NCI-H2171 (cell line): ENCODE results near the gene MCM3.

Source experiments
- DNase-seq: peaks from one replicate; lab custom pipeline; 2025; lab: John Stamatoyannopoulos, UW

Gene MCM3

DNA sequence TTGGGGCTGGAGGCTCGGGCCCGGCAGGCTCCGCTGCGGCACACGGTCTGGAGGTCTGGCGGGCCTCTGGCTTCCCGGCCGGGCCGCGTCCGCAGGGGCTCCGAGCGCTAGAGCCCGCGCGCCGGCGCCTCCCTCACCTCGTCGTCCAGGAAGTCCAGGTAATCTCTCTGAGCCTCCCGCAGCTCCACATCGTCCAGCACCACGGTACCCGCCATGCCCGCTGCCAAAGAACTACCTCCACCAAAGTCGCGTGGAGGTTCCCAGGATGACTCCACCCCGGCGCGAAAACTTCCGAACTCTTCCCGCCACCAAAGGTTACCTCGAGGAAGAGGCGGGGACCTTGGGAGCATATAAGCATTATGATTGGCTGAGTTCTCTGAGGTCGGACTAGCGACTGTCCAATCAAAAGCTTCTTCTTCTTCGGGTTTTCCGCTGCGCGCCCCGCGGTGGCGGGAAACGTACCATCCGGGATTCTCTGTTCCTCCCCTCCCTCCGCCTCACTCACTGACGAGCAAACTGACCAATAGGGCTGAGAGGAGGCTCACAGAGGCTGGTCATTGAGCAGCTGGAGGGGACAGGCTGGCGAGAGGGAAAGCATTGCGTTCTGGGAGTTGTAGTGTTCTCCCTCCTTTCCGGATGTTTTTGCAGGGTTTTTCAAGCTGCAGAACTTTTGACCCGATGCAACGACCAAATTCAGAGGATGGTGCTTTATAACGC, at the start of gene MCM3:
MCM3 (minus strand) TSS at position 283 of the 717 bp plus-strand sequence; CDS start at position 215, 68 bp downstream.
- DNase-seq: peak; percentile 98

DNA sequence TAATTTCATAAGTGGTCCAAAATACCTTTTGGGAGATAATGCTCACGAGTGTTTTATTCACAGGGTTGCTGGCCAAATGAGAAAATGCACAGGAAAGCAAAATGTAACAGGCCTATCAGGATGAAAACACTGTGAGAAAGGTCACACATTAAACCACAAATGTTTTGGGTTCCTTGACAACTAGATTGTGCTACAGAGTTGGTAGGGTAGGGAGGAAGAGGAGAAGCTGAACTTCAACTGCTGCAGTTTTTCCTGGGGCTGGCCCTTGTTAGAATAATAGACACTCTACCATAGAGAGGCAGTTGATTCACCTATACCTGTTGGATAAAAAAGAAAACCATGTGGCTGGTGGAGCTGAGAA, 49.3 kb upstream of the MCM3 start:
- no peak for DNase-seq

DNA sequence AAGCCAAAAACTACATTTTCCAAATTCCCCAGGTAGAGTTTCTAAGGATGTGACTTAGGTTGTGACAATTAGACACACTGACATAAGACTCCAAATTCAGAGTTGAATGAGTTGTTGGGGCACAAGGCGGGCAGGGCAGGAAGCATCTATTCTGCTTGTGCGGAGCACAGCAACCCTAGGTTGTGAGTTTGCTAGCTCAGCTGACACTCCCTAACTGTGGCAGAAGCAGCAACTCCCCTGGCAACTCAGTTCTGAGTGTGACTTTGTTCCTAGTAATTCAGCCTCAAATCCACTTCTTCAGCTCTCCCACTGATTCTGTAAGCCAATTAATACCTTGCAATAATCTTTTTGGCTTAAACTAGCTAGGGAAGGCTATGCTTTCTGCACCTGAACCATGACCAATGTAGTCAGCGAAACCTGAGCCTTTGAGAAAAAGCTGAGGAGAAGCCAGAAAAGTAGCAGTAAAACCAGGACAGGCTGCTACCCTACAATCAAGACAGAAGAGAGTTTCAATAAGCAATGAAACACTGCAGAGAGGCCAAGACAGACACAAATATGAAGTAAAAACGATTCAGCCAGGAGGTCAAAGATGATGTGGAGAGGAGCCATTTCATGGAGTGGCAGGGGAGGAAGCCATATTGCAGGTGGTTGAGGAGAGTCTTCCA, 47.4 kb upstream of the MCM3 start:
- DNase-seq: no peak

DNA sequence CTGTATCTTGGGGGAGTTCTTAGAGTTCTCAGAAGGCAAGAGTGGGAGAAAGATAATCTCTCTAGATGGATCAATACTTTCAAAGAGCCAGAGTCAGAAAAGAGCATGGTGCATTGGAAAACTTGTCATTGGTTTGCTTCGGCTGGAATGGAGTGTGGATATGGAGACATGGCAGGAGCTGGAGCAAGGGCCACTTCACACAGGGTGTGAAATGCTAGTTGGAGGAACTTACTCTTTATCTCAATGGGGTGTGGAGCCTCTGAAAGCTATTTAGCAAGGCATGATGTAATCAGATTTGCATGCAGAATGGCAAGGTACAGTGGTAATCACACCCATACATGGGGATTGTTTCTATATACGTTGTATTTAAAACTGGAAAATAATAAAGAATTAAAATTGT, 45.9 kb upstream of the MCM3 start:
- DNase-seq: no peak

DNA sequence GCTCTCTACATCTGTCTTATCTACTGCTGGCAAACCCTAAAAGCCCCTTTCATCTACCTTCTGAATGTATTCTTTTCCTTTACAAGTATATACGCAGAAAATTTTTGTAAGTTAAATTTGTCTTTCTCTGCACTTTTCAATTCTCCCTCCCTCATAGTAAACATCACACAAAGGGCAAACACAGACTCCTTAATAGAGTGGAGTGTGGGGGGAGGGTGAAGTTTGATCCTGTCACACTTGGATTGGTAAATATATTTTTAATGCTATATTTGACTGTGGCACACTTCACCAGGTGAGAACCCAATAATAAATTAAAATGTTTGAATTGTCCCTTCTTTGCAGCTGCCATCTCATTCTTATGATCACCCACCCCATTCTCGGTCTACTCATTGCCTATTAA, 44.2 kb upstream of the MCM3 start:
- no peak for DNase-seq

DNA sequence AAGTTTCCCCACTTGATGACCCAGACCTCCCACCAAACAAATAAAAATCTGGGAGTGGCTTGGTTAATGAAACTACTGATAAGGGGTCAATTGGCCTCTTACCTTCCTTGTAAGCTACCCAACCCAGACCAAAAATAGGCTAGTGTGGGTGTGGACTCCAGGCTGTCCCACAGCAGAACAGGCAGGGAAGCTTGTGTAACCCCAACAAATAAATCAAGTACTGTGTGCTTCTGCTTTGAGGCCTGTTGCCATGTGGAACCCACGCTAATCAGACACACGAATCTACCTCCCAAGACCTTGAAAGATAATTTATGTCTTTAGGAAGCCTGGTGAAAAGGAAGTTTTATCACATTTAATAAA, 43.7 kb upstream of the MCM3 start:
- no peak for DNase-seq

DNA sequence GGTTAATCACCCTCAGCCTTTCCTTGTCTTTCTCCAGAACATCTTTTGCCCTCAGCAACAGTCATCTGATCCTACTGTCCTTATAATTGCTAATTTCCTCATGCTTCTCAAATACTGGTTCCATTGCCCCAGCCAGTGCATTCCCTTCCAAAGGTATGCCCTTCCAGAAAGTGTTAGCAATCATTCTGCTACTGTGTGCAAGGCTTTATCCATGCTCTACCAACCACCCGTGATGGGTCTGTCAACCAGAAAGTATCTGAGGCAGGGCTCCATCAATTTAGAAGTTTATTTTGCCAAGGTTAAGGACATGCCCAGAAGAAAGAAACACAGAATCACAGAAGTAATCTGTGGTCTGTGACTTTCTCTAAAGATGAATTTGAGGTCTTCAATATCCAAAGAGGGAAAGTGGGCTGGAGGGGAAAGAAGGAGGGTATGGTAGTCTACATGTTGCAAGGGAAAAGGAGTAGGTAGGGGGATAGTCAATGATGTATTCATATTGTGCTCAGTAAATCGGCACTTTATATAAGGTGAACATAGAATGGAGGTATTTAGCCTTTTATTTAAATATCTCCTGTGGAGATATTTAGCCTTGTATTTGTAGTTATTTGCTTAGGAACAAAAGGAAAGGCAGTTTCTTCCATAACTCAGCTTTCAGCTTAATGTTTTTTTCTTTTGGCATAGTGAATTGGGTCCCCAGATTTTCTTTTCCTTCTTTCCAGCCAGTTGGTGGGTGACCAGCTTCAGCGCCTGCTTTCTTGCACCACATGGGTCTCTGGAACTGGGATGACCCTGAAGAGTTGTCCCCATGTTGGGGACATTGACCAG, 42.2 kb upstream of the MCM3 start:
- no peak for DNase-seq

DNA sequence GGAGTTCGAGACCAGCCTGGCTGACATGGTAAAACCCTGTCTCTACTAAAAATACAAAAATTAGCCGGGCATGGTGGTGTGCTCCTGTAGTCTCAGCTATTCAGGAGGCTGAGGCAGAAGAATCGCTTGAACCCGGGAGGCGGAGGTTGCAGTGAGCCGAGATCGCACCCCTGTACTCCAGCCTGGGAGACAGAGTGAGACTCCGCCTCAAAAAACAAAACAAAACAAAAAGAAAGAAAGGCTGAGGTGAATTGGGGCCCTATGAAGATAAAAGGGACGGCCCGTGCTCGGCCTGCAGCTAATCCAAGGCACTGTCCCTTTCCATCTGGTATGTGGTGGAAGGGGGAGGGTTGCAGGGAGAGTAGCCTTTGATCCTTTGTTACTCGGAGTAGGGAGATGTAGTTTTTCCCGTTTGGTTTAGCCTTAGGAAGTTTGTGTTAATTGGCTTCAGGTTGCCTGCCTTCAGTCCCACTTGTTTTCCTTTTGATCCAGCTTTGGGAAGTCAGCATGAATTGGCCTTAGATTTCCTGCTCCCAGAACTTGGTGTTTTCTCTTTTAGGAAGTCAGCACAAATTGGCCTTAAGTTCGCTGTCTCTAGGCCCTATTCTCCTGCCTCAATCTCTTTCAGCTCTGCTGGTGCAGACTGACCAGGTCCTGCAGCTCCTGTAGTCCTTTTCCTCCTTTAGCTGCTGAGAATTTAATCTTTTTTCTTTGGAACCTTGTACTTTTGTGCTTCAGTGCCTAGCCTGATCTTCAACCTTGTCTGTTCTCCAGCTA, 41.3 kb upstream of the MCM3 start:
- DNase-seq: no peak

DNA sequence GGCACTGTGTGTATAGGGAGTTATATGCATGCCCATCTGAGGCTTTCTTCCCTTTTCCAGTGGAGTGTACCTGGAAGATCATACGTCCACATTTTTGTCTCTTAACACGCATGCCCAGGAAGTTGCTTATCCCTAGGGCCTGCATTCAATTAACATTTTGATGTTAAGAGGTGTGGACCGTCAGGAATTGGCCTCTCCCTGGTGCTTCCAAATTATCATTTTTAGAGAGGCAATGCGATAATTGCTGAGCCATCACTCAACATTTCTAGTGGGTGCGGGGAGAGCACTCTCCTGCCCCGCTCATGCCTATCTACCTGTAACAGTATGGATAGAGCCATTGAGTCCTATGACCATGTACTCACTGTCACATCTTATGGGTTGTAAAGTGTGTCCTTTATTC, 39.6 kb upstream of the MCM3 start:
- no peak for DNase-seq

DNA sequence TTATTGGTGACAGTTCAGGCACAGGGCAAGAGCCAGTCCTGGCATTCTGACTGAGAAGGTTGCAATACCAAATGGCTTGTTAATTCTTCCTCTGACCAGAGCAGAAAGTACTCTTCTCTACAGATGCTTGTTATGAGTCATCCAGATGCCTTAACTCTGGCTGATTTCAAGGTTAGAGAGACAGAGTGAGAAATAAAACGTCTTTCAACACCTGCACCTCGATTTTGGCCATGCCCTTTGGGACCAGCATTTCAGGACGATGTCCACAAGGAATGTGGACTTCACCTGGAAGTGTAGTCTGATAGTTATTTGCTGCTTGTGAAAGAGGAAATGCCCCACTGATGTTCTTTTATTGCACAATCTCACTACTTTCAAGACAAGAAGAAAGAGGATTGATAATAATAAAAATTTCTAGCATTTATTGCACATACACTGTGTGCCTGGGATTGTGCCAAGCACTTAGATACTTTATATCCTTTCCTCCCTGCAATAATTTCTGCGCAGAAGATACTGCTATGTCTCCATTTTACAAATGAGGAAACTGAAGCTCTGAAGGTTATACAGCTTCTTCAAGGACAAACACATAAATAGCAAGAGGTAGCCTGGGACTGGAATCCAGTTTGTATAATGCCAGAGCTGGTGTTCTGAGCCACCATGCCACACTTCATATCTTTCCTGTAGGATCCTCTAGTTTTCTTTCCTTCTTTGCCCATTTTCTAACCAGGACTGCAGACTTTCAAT, 33.5 kb upstream of the MCM3 start:
- DNase-seq: no peak

DNA sequence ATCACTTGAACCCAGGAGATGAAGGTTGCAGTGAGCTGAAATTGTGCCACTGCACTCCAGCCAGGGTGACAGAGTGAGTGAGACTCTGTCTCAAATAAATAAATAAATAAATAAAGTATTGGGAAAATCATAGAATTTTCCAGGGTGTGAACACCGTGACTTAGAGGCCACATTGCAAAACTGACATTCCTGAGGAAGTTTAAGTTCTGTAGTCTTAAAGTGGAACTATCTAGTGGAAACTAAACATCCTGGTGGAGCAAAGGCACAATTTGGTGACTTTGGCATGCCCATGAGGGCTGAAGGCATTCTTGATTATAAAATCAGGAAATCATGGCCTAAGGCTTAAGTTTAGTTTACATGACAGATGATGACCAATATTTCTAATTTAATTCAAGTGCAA, 32.7 kb upstream of the MCM3 start:
- no peak for DNase-seq

DNA sequence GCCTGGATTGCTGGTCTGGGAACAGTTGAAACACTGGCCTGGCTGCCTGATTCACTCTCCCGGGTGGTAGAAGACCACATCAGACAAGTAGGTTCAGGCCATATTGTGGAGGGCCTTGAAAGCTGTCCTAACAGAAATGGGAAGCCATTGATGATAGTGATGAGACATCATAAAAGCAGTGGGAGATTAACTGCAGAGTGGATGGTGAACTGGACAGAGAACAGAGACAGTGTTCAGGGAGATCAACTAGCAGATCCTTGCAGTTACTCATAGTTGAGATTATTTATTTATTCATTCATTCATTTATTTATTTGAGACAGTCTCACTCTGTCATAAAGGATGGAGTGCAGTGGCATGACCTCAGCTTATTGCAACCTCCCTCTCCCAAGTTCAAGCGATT, 30.2 kb upstream of the MCM3 start:
- DNase-seq: no peak

DNA sequence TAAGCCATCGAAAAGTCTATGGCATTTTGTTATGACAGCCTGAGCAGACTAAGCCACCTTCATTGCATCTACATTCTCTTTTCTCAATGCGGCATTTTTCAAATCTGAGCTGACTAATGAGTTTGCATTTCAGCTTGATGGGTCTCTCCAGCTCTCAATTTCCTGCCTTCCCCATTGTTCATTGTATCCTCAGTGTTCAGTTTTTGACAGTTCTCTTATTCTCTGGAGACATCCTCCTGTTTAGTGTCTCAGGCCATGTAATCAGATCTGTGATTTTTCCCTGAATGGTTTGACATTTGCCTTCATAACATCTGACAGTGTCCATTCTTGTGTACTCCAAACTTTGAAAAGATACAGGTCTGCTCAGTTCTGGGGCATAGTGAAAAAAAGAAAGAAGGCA, 27.9 kb upstream of the MCM3 start:
- no peak for DNase-seq

DNA sequence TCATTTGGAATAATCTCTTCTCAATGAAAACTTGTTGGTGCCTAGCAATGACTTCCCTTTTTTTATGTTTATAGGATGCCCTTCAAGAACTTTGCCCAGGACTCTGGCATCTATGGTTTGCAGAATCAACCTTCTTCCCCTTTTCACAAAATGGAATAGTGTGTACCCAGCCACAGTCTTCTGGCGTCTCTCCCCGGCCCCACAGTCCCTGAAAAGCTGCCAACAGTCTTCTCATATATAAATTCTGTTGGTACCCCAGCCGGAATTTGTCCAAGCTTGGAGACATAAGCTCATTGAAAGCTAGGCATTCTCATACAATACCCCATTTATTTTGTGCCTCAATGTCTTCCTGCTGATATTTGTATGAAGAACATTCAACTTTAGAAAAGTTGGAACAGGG, 26.4 kb upstream of the MCM3 start:
- DNase-seq: no peak

DNA sequence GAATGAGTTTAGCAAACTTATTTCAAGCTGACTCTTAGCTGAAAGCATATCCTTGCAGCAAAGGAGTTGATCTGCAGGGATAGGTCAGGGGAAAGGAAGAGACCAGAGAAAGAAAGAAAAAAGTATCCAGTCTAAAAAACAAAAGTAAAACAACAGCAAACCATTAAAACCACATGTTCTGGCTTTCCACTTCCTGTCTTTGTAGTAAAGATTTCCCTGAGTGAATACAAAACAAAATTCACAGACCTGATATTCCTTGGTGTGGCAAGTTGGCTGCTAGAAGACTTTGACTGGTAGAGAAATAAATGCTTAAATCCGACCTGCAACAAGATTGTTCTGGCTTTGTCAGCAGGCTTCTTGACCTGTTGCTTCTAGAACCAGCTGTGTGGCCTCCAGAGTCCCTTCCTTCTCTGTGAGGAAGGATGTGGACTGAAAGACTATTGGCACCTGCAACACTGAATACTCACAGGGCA, 23.4 kb upstream of the MCM3 start:
- no peak for DNase-seq

DNA sequence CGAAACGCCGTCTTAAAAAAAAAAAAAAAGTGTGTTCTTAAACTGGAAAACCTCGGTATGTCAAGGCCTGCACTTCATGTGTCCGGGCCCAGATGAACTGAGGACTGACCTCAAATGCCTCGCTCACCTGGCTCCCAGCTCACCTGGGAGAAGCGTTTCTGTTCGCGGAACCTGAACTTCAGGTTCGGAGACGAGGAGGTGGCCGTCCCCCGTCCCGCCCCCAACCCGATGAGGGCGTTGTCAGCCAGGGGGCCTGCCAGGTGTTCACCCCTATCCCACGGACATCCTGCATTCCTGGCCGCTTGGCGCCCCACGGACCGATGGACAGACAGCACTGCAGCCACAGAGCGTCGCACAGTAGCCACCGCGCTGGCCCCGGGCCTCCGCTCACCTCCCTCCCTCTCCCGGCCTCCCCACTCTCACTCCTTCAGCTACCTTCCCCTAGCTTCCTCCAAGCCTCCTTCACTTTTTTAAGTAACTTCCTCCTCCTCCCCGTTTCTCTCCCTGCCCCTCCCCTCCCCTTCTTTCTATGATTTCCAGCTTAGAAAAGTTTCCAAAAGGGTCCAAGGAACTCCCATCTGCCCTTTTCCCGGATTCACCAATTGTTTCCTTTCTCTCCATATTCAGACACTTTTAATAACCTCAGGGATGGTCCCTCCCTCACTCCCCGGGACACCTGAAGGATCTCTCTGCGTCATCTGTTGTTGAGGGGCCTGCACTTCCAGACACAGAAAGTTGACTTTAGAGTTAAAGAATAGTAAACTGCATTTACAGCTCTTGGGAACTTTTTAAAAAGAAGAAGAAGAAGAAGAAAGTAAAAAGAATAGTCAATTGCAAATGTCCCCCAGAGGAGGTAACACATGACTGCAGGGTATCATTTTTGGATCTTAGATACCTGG, 22.7 kb upstream of the MCM3 start:
- DNase-seq: no peak

DNA sequence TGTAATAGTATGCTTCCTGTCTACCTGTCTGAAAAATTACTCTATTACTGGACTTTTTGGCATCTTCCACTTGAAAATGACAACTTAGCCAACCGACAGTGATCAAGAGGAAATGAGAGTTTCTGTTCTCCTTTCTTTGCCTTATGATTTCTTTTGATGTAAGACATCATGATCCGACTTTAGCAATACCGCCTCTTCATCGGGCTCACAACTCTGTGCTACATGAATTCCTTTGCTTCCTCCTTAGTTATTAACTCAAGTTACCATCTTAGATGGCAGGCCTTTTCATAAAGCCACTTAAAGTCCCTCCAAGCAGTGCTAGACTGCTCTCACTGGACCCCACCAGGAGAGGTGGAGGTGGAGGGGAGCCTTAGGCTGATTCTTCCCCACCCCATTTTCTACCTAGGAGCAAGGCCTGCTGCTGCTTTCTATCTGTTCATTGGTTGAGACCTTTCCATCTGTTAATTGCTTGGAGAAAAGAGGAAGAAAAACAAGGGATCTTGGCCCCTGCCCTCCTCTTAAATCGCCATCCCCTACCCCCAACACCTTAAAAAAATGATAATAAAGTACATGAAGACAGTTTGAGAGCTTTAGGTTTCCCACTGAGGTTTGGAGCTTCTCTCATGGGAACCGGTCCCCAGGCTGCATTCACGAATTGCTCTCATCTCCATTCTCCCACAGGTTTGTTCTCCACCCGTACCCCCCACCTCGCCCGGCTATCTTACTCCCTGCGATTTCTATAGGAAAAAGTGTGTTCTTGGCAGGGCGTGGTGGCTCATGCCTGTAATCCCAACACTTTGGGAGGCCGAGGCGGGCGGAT, 21.6 kb upstream of the MCM3 start:
- DNase-seq: no peak

DNA sequence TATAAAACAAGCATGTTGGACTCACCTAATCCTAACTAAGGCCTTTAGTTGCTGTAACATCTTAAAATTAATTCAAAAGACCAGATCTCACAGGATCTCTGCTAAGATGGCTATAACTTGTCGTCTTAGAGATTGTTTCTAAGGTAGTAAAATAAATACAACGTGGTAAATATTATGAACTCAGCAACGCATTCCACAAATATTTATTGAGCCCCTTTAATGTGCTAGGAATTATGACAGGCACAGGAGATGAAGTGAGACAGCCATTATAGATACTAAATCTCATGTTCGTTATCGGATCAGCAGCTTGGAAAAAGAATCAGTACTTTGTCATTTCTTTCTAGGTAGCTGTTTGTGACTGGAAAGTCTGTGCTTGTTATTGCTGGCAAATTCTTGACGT, 20.9 kb upstream of the MCM3 start:
- no peak for DNase-seq

DNA sequence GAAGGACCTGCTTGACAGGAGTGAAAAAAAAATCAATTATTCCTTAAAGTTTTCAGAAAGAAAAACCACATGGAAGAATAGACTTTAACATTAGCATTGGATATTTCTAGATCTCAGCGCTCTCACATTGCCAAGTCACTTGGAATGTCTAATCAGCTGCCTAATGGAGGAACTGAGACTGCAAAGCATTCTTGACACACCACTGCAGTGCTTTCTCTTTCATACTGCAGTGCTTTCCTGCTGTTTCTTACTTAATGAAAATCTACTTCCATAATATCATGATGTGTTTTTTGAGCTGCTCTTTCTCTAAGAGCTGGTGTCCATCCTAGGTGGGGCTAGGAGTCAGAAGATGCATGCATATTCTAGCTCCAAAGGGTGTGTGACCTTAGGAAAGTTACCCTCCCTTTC, 20.4 kb upstream of the MCM3 start:
- DNase-seq: no peak

DNA sequence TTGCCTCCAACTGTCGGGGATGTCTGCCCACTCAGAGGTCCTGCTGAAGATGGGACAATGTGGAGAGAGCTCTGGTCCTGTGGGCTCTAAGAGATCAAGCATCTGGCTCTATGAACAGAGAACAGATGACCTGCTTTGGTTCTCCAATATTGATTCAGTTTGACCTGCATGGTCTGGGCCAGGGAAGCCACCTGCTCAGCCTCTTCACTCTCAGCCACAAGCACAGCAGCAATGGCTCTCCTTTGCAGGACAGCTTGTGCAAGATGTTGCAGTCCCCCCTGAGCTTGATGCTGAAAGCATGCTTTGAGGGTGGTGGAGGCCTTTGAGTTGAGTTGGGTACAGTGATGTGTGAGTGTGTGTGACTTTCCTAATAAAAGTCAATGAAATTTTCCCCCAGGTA, 18.6 kb upstream of the MCM3 start:
- DNase-seq: no peak
